Upper lobe of left lung (tissue), 6 donors: ENCODE measurements around the gene MOK. TPM values are rescaled to one million over a fixed set of nuclear protein-coding genes. Genes with fewer than 3 reads are reported as not detected.
A peak's percentile ranks its signal among the peaks of the same experiment; 100 is the strongest.
"Not testable (repeated sequence)": the region's sequence is repeated elsewhere in the genome, so short reads cannot be mapped to it uniquely, and the experiment has no call there.

Experiments
- ATAC-seq, 2 donors: fragments of 200-7000 bp; cut with Tn5 transposase; one replicate each; pipeline ENCODE4 v1.9.1; 2022; ENCODE audit warnings: mild to moderate bottlenecking in 2 of 2, moderate library complexity in 2 of 2; ENCODE audit not compliant: low FRiP score in 2 of 2
- DNase-seq, 2 donors: peaks; one replicate each; pipeline ENCODE4 v3.0.0-alpha.2; 2019 to 2020
- H3K27ac ChIP-seq, 4 donors: fragments of 200-600 bp; sonication (generic); one replicate each; pipeline ENCODE4 v1.5.1; 2016 to 2019
- H3K27me3 ChIP-seq, 4 donors: fragments of 200-600 bp; sonication (generic); one replicate each; pipeline ENCODE4 v1.5.1; 2017 to 2019
- H3K36me3 ChIP-seq, 4 donors: fragments of 200-600 bp; sonication (generic); one replicate each; pipeline ENCODE4 v1.5.1; 2016 to 2019
- H3K4me1 ChIP-seq, 4 donors: fragments of 200-600 bp; sonication (generic); one replicate each; pipeline ENCODE4 v1.5.1; 2018 to 2019
- H3K4me3 ChIP-seq, 4 donors: fragments of 200-600 bp; sonication (generic); one replicate each; pipeline ENCODE4 v1.5.1; 2017 to 2019; ENCODE audit warnings: mild to moderate bottlenecking in 2 of 4, moderate library complexity in 1 of 4
- H3K9me3 ChIP-seq, 4 donors: fragments of 200-600 bp; sonication (generic); one replicate each; pipeline ENCODE4 v1.5.1; 2018 to 2019
- EP300 ChIP-seq, 4 donors: sonication (generic); formaldehyde crosslinking; IDR thresholded peaks; one replicate each; pipeline ENCODE4 v1.5.1; 2017; ENCODE audit warnings: antibody characterized with exemption in 4 of 4, control low read depth in 2 of 4
- POLR2A ChIP-seq, 4 donors: fragments of 450-650 bp; IDR thresholded peaks; one replicate each; pipeline ENCODE4 v1.5.1; 2016 to 2017; ENCODE audit warnings: antibody characterized with exemption in 4 of 4, mild to moderate bottlenecking in 2 of 4
- POLR2AphosphoS5 ChIP-seq, 2 donors: sonication (generic); formaldehyde crosslinking; IDR thresholded peaks; one replicate each; pipeline ENCODE4 v1.5.1; 2017; ENCODE audit warnings: antibody characterized with exemption in 2 of 2
- WGBS, 2 donors: methylation state at CpG; one replicate each; pipeline ENCODE4 v1.1.5; 2017 to 2018; 5-methylcytosine and 5-hydroxymethylcytosine counted together
- total RNA-seq, 6 donors: library from RNA; depleted of rRNA in 4 of 6; stranded (reverse); fragments of >200 nt in 4 of 6; gene quantifications; one replicate each; pipeline versions ENCODE4 v1.1.0 to v1.2.1, GENCODE V29; 2016 to 2021
- TF ChIP-seq, protein P1 (sequence below), 6 experiments: fragments of 450-650 bp in 4 of 6; fragments of 200-600 bp in 2 of 6; sonication (generic) in 2 of 6; IDR thresholded peaks; one replicate each; pipeline ENCODE4 v1.5.1; 2016 to 2019; ENCODE audit warnings: antibody characterized with exemption in 6 of 6
- donor health status: DM: no; HTN: no; CAD: no; lungs with moderate emphysema.
- donor health status: DM: no; HTN: yes; CAD: no; lungs with severe emphysema.

MOK gene
- total RNA-seq, 6 donors from 2014 or later, result 8.8 to 66.0 (median 29.4) TPM

DNA sequence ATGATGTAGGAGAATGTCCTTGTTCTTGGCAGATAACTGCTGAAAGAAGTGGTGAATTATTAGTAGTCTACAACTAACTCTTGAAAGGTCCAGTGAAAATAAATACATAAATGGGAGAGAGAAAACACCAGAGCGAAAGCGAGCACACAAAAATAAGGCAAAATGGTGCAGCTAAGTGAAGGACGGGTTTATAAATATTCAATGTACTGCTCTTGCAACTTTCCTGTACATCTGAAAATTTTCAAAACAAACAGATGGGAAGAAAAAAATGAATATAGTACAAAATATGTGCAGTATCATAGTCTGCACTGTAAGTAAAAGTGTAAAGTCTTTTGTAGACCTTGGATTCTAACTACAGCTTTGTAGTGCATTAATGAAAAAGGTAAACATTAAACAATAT lies 1.3 kb downstream of the MOK start:
- TF ChIP-seq POLR2A (IDR thresholded peaks at IDR 0.05) (no peak), EP300 (IDR thresholded peaks at IDR 0.05) (no peak), POLR2AphosphoS5 (IDR thresholded peaks at IDR 0.05) (no peak)
- TF ChIP-seq, protein P1, sequence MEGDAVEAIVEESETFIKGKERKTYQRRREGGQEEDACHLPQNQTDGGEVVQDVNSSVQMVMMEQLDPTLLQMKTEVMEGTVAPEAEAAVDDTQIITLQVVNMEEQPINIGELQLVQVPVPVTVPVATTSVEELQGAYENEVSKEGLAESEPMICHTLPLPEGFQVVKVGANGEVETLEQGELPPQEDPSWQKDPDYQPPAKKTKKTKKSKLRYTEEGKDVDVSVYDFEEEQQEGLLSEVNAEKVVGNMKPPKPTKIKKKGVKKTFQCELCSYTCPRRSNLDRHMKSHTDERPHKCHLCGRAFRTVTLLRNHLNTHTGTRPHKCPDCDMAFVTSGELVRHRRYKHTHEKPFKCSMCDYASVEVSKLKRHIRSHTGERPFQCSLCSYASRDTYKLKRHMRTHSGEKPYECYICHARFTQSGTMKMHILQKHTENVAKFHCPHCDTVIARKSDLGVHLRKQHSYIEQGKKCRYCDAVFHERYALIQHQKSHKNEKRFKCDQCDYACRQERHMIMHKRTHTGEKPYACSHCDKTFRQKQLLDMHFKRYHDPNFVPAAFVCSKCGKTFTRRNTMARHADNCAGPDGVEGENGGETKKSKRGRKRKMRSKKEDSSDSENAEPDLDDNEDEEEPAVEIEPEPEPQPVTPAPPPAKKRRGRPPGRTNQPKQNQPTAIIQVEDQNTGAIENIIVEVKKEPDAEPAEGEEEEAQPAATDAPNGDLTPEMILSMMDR (IDR thresholded peaks at IDR 0.05), result no peak
- ATAC-seq (no peak), DNase-seq (no peak)
- Histone ChIP-seq H3K36me3 (no peaks in the 10 kb centered on the region), H3K27ac (no peak overlapping the region), H3K27me3 (no peaks in the 10 kb centered on the region), H3K4me3 (no peak overlapping the region), H3K9me3 (no peaks in the 10 kb centered on the region), H3K4me1 (peaks cover 5 to 14% (median 9%) of the 10 kb centered on the region in 4 donors)
- WGBS, 2 donors, result 93 to 96% methylated on average over 3 of the region's 3 CpGs

- H3K36me3 ChIP-seq, ATAC-seq, DNase-seq, H3K4me3 ChIP-seq, H3K27ac ChIP-seq, H3K27me3 ChIP-seq, H3K9me3 ChIP-seq, H3K4me1 ChIP-seq: not testable (repeated sequence)
- WGBS, 2 donors, result 67 to 93% methylated on average over 12 of the region's 12 CpGs
Measured at GRCh38 chr14:102298303-102299070, 6.5 kb downstream of the MOK start.

- H3K9me3 ChIP-seq, result no peaks in the 10 kb centered on the region
- H3K36me3 ChIP-seq, result no peaks in the 10 kb centered on the region
- DNase-seq (peak in 1 of 2 donors; percentile 66), ATAC-seq (no peak)
- 91 to 95% methylated on average over 15 to 29 of the region's 33 CpGs for WGBS, 2 donors
- no peaks in the 10 kb centered on the region for H3K4me1 ChIP-seq
- no peaks in the 10 kb centered on the region for H3K27me3 ChIP-seq
- no peak overlapping the region for H3K4me3 ChIP-seq
- TF ChIP-seq, protein P1 (IDR thresholded peaks at IDR 0.05), result no peak
- no peak for TF ChIP-seq POLR2A (IDR thresholded peaks at IDR 0.05)
- no peak for TF ChIP-seq EP300 (IDR thresholded peaks at IDR 0.05)
- no peak for TF ChIP-seq POLR2AphosphoS5 (IDR thresholded peaks at IDR 0.05)
- no peak overlapping the region for H3K27ac ChIP-seq
Measured at GRCh38 chr14:102297436-102298170, 7.4 kb downstream of the MOK start.

GRCh38 chr14:102295270-102295669 lies 9.7 kb downstream of the MOK start:
- Histone ChIP-seq H3K27me3 (no peaks in the 10 kb centered on the region), H3K9me3 (no peaks in the 10 kb centered on the region), H3K36me3 (no peaks in the 10 kb centered on the region), H3K27ac (no peak overlapping the region), H3K4me3 (no peak overlapping the region), H3K4me1 (no peaks in the 10 kb centered on the region)
- WGBS, 2 donors, result 65% methylated on average over 3 of the region's 3 CpGs
- ATAC-seq (no peak), DNase-seq (no peak)
- TF ChIP-seq POLR2AphosphoS5 (IDR thresholded peaks at IDR 0.05) (no peak), POLR2A (IDR thresholded peaks at IDR 0.05) (no peak), EP300 (IDR thresholded peaks at IDR 0.05) (no peak)
- TF ChIP-seq, protein P1 (IDR thresholded peaks at IDR 0.05), result no peak

DNA sequence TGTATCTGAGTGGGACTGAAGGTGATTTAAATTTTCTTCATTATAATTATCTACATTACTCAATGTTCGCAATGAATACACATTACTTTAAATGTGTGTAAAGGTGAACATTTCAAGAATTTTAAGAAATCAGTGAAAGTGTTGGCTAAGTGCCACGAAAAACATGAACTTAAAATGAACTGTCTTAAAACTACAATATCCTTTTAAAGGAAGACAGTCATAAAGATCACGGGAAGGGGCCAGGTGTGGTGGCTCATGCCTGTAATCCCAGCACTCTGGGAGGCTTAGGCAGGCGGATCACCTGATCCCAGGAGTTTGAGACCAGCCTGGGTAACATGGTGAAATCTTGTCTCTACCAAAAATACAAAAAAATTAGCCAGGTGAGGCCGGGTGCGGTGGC lies 11.2 kb downstream of the MOK start:
- no peaks in the 10 kb centered on the region for H3K36me3 ChIP-seq
- ATAC-seq (no peak), DNase-seq (no peak)
- no peak overlapping the region for H3K27ac ChIP-seq
- TF ChIP-seq EP300 (IDR thresholded peaks at IDR 0.05) (no peak), POLR2AphosphoS5 (IDR thresholded peaks at IDR 0.05) (no peak), POLR2A (IDR thresholded peaks at IDR 0.05) (no peak)
- TF ChIP-seq, protein P1 (IDR thresholded peaks at IDR 0.05), result no peak
- no peaks in the 10 kb centered on the region for H3K9me3 ChIP-seq
- H3K4me1 ChIP-seq, result no peaks in the 10 kb centered on the region
- WGBS, 2 donors, result 88% methylated on average over 6 of the region's 6 CpGs
- no peak overlapping the region for H3K4me3 ChIP-seq
- no peaks in the 10 kb centered on the region for H3K27me3 ChIP-seq
